HG03159 (cell line): Measurements from ENCODE around the gene PGAP3.

Source experiments
- ATAC-seq: cut with Tn5 transposase; IDR thresholded peaks from one replicate; pipeline ENCODE4 v1.9.1; 2021; ENCODE audit warnings: mild to moderate bottlenecking, moderate library complexity; ENCODE audit not compliant: unreplicated experiment

The PGAP3 gene

GRCh38 chr17:39660397-39661385 is 27.2 kb downstream of the PGAP3 start:
- no peak for ATAC-seq

- no peak for ATAC-seq
Observed at GRCh38 chr17:39660011-39660360, 27.9 kb downstream of the PGAP3 start.

GRCh38 chr17:39659279-39660010 is 28.4 kb downstream of the PGAP3 start:
- no peak for ATAC-seq

- no peak for ATAC-seq
Observed at GRCh38 chr17:39658760-39659159, 29.1 kb downstream of the PGAP3 start.

GRCh38 chr17:39658346-39658745 is 29.5 kb downstream of the PGAP3 start:
- ATAC-seq = no peak

- ATAC-seq = no peak
Observed at GRCh38 chr17:39655105-39655504, 32.8 kb downstream of the PGAP3 start.

- ATAC-seq = no peak
Observed at GRCh38 chr17:39653662-39654331, 34.1 kb downstream of the PGAP3 start.

- ATAC-seq = no peak
Observed at GRCh38 chr17:39653316-39653661, 34.6 kb downstream of the PGAP3 start.

GRCh38 chr17:39652587-39653315 is 35.1 kb downstream of the PGAP3 start:
- no peak for ATAC-seq

- ATAC-seq = no peak
Observed at GRCh38 chr17:39651923-39652586, 35.8 kb downstream of the PGAP3 start.

- no peak for ATAC-seq
Observed at GRCh38 chr17:39650121-39650579, 37.7 kb downstream of the PGAP3 start.

GRCh38 chr17:39648616-39649366 is 39.1 kb downstream of the PGAP3 start:
- ATAC-seq = no peak

- ATAC-seq = no peak
Observed at GRCh38 chr17:39647256-39647655, 40.6 kb downstream of the PGAP3 start.

GRCh38 chr17:39643271-39643670 is 44.6 kb downstream of the PGAP3 start:
- no peak for ATAC-seq

- no peak for ATAC-seq
Observed at GRCh38 chr17:39642291-39643074, 45.4 kb downstream of the PGAP3 start.

- no peak for ATAC-seq
Observed at GRCh38 chr17:39641883-39642282, 46.0 kb downstream of the PGAP3 start.

- ATAC-seq = no peak
Observed at GRCh38 chr17:39641097-39641496, 46.8 kb downstream of the PGAP3 start.

- no peak for ATAC-seq
Observed at GRCh38 chr17:39640591-39641031, 47.2 kb downstream of the PGAP3 start.
